ENCODE results near the gene SLC25A29.
"Not testable (repeated sequence)": the region's sequence is repeated elsewhere in the genome, so short reads cannot be mapped to it uniquely, and the experiment has no call there.

Gene SLC25A29

GRCh38 chr14:100330388-100330931 lies 24.2 kb upstream of the SLC25A29 start:
- no peak for DNase-seq

GRCh38 chr14:100330007-100330344 lies 23.7 kb upstream of the SLC25A29 start:
- DNase-seq = no peak

- DNase-seq = no peak
Observed at GRCh38 chr14:100329233-100330006, 23.2 kb upstream of the SLC25A29 start.

GRCh38 chr14:100328495-100329163 lies 22.4 kb upstream of the SLC25A29 start:
- DNase-seq = no peak

- no peak for DNase-seq
Observed at GRCh38 chr14:100327128-100327527, 20.9 kb upstream of the SLC25A29 start.

GRCh38 chr14:100325958-100326357 lies 19.7 kb upstream of the SLC25A29 start:
- no peak for DNase-seq

GRCh38 chr14:100325231-100325632 lies 19.0 kb upstream of the SLC25A29 start:
- no peak for DNase-seq

GRCh38 chr14:100323942-100324307 lies 17.7 kb upstream of the SLC25A29 start:
- DNase-seq = no peak

GRCh38 chr14:100323121-100323941 lies 17.1 kb upstream of the SLC25A29 start, which contains the start of gene SLC25A47:
Gene SLC25A47 (plus strand): TSS chr14:100323339. CDS start chr14:100323415, 76 bp downstream.
- DNase-seq = no peak

- DNase-seq = no peak
Observed at GRCh38 chr14:100322138-100322957, 16.1 kb upstream of the SLC25A29 start.

- no peak for DNase-seq
Observed at GRCh38 chr14:100321473-100322137, 15.4 kb upstream of the SLC25A29 start.

GRCh38 chr14:100320157-100320856 lies 14.1 kb upstream of the SLC25A29 start:
- DNase-seq = no peak

GRCh38 chr14:100317912-100318808 lies 11.9 kb upstream of the SLC25A29 start:
- peak; percentile 90 for DNase-seq

GRCh38 chr14:100317389-100317788 lies 11.1 kb upstream of the SLC25A29 start:
- no peak for DNase-seq

GRCh38 chr14:100314724-100315123 lies 8.5 kb upstream of the SLC25A29 start:
- no peak for DNase-seq

GRCh38 chr14:100313464-100314230 lies 7.4 kb upstream of the SLC25A29 start:
- no peak for DNase-seq

GRCh38 chr14:100312877-100313400 lies 6.7 kb upstream of the SLC25A29 start:
- DNase-seq = no peak

GRCh38 chr14:100312110-100312876 lies 6.0 kb upstream of the SLC25A29 start:
- DNase-seq = not testable (repeated sequence)

All from activated CD8-positive, alpha-beta memory T cell treated with anti-CD3 and anti-CD28 coated beads, Interleukin-2, amount 50 U/mL, for 48 hours (primary cell).